PFSK-1 (cell line): Measurements from ENCODE around the gene GNS.

Source experiments
- FOXP2 ChIP-seq: optimal IDR thresholded peaks from 2 replicates; pipeline ENCODE3; 2011; ENCODE audit warnings: borderline replicate concordance, control low read depth, inconsistent platforms; ENCODE audit not compliant: insufficient read depth; ENCODE audit errors: extremely low read length, extremely low read depth
- POLR2AphosphoS5 ChIP-seq: IDR thresholded peaks from 2 replicates; pipeline ENCODE4 v1.6.1; 2012; ENCODE audit warnings: low read depth, mild to moderate bottlenecking, control low read depth, low read length, moderate library complexity
- SIN3A ChIP-seq: IDR thresholded peaks from 2 replicates; pipeline ENCODE4 v1.6.1; 2012; ENCODE audit warnings: mild to moderate bottlenecking, low read length, moderate library complexity, borderline replicate concordance; ENCODE audit not compliant: insufficient read depth
- TAF1 ChIP-seq: IDR thresholded peaks from 2 replicates; pipeline ENCODE4 v1.6.1; 2012; ENCODE audit warnings: low read length, control low read depth, borderline replicate concordance; ENCODE audit not compliant: insufficient read depth
- TF ChIP-seq, protein P1 (sequence below), 2 experiments: IDR thresholded peaks; 2 replicates each; pipeline versions ENCODE4 v1.6.1 to v1.8.0; 2011 to 2012; ENCODE audit warnings: low read depth in 2 of 2, low read length in 2 of 2, control low read depth in 1 of 2, inconsistent platforms in 1 of 2, mild to moderate bottlenecking in 1 of 2, moderate library complexity in 1 of 2; ENCODE audit not compliant: insufficient read depth in 1 of 2

Gene GNS

DNA sequence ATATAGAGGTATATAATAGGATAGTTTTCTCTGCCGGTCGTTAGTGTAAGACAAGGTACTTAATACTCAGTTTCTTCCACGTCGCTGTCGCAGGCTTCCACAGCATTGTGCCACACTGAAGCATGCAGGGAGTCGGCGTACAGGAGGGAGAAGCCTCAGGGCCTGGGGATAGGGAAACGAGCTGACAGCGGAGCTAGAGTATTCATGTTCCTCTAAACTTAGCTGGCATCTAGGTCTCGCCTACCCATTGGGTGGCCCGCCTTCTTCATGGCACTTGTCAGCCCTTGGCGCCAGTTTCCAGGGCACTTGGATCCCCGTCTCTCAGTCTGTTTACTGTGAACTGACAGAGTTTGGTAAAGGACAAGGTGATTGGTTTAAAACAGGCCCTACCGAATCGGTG lies 73.6 kb downstream of the GNS start:
- TF ChIP-seq, protein P1, sequence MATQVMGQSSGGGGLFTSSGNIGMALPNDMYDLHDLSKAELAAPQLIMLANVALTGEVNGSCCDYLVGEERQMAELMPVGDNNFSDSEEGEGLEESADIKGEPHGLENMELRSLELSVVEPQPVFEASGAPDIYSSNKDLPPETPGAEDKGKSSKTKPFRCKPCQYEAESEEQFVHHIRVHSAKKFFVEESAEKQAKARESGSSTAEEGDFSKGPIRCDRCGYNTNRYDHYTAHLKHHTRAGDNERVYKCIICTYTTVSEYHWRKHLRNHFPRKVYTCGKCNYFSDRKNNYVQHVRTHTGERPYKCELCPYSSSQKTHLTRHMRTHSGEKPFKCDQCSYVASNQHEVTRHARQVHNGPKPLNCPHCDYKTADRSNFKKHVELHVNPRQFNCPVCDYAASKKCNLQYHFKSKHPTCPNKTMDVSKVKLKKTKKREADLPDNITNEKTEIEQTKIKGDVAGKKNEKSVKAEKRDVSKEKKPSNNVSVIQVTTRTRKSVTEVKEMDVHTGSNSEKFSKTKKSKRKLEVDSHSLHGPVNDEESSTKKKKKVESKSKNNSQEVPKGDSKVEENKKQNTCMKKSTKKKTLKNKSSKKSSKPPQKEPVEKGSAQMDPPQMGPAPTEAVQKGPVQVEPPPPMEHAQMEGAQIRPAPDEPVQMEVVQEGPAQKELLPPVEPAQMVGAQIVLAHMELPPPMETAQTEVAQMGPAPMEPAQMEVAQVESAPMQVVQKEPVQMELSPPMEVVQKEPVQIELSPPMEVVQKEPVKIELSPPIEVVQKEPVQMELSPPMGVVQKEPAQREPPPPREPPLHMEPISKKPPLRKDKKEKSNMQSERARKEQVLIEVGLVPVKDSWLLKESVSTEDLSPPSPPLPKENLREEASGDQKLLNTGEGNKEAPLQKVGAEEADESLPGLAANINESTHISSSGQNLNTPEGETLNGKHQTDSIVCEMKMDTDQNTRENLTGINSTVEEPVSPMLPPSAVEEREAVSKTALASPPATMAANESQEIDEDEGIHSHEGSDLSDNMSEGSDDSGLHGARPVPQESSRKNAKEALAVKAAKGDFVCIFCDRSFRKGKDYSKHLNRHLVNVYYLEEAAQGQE (IDR thresholded peaks at IDR 0.05; ENCODE audit: insufficient read depth in 1 of 2, low read depth in 2 of 2, low read length in 2 of 2), result no peak
- TF ChIP-seq FOXP2 (no peak), TAF1 (no peak), POLR2AphosphoS5 (no peak), SIN3A (no peak)

DNA sequence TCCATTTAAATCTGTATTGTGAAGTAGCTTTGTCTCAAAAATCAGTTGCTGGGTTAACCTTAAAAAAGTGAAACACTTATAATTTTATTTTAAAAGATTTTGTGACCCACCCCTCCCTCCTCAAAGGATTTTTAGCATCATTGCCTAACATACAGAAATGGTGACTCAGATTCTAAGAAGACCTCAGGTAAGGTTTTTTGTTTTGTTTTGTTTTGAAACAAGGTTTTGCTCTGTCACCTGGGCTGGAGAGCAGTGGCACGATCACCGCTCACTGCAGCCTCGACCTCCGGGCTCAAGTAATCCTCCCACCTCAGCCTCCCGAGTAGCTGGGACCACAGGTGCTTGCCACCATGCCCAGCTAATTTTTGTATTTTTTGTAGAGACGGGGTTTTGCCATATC lies 74.2 kb downstream of the GNS start:
- TF ChIP-seq POLR2AphosphoS5, result no peak
- no peak for TF ChIP-seq TAF1
- no peak for TF ChIP-seq SIN3A
- no peak for TF ChIP-seq FOXP2
- TF ChIP-seq, protein P1 (IDR thresholded peaks at IDR 0.05; ENCODE audit: insufficient read depth in 1 of 2, low read depth in 2 of 2, low read length in 2 of 2), result no peak

- TF ChIP-seq, protein P1 (IDR thresholded peaks at IDR 0.05; ENCODE audit: insufficient read depth in 1 of 2, low read depth in 2 of 2, low read length in 2 of 2), result no peak
- TF ChIP-seq FOXP2 (no peak), TAF1 (no peak), POLR2AphosphoS5 (no peak), SIN3A (no peak)
Observed at GRCh38 chr12:64683816-64684543, 75.2 kb downstream of the GNS start.

GRCh38 chr12:64682572-64683277 lies 76.5 kb downstream of the GNS start:
- TF ChIP-seq FOXP2, result peak; percentile 31
- TF ChIP-seq SIN3A, result no peak

DNA sequence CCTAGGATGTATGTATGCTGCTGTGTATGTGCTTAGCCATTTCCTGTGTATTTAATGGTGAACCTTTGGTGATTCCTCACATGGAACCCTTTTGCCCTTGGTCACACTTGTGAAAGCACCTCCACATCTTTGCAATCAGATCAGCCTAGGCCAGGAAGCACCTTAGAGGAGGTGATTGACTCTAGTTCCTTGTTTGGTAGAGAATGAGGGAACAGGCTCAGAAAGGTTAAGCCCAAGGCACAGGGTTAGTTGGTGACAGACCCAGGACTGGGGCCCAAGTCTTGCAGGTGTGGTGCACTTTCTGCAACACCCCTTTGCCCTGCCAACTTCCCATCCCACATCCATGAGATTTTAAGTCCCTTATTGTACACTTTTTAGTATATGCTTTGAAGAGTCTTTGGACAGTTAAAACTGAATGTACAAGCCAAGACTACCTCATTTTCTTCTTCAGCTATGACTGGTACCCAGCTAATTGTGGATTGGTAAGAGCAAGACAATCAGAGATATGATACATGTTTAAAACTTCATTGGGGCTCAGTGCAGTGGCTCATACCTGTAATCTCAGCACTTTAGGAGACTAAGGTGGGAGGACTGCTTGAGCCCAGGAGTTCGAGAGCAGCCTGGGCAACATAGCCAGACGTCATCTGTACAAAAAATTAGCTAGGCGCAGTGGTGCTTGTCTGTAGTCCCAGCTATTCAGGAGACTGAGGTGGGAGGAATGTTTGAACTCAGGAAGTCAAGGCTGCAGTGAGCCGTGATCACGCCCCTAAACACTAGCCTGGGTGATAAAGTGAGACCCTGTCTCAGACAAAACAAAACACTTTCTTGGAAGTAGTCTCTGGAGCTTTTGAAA lies 77.8 kb downstream of the GNS start:
- TF ChIP-seq FOXP2 (no peak), TAF1 (no peak), POLR2AphosphoS5 (no peak), SIN3A (no peak)
- TF ChIP-seq, protein P1 (IDR thresholded peaks at IDR 0.05; ENCODE audit: insufficient read depth in 1 of 2, low read depth in 2 of 2, low read length in 2 of 2), result no peak
